ENCODE results near the gene TSBP1. TPM values are rescaled to one million over a fixed set of nuclear protein-coding genes. Genes with fewer than 3 reads are reported as not detected.

The TSBP1 gene
- total and polyA plus RNA-seq, 8 donors, result not detected

GRCh38 chr6:32244270-32244669 lies 127.4 kb downstream of the TSBP1 start:
- H3K9me3 ChIP-seq, result no peaks in the 10 kb centered on the region
- H3K27me3 ChIP-seq, result peaks cover 0 to 5% (median 4%) of the 10 kb centered on the region in 3 donors
- no peak overlapping the region for H3K4me3 ChIP-seq
- intact Hi-C loops (cut with DNase I; ENCODE audit: low total_unique reads), result loop anchor here (10.0 kb wide), 1 partner anchor 171 kb away; no protein-coding TSS in a partner anchor
- TF ChIP-seq POLR2A (IDR thresholded peaks at IDR 0.05) (no peak), POLR2AphosphoS5 (IDR thresholded peaks at IDR 0.05) (peak; percentile 27 to 56 (median 54))
- H3K36me3 ChIP-seq, result no peaks in the 10 kb centered on the region
- peak overlapping the region in 4 of 5 donors; percentile 55 to 68 (median 62) for H3K27ac ChIP-seq
- 73 to 80% (median 77%) methylated on average over 4 of the region's 4 CpGs for WGBS, 5 donors
- peak in 1 of 2 donors; percentile 18 for DNase-seq
- H3K4me1 ChIP-seq, result peaks cover 4 to 10% (median 9%) of the 10 kb centered on the region in 4 donors

Small RNAs within 50 kb of the gene (small RNA-seq; reads per million reads assigned to genes)
- 0 reads per million in 4 donors for gene RNU6-603P

Other genes with a start within 250 kb of the TSBP1 start
- 100 to 1,000 TPM in 2 of 5 donors, 10 to 100 TPM in 3; 22.8 to 718 (median 73.3) TPM for gene ATF6B, start 243.7 kb downstream of the TSBP1 start, total RNA-seq
- 10 to 100 TPM; 20.9 to 48.1 (median 24.4) TPM for gene ATF6B, start 243.7 kb downstream of the TSBP1 start, polyA plus RNA-seq
- 1 to 10 TPM in 2 of 5 donors, under 1 TPM in 1, not detected in 2; 0.45 to 3.3 (median 3.2) TPM for gene FKBPL, start 241.6 kb downstream of the TSBP1 start, total RNA-seq
- gene FKBPL, start 241.6 kb downstream of the TSBP1 start, polyA plus RNA-seq, result 1 to 10 TPM; 2.7 to 9.6 (median 8.5) TPM
- gene PRRT1, start 220.0 kb downstream of the TSBP1 start, total RNA-seq, result under 1 TPM in 3 of 5 donors, not detected in 2; 0.18 to 0.87 (median 0.87) TPM
- gene PRRT1, start 220.0 kb downstream of the TSBP1 start, polyA plus RNA-seq, result 1 to 10 TPM; 1.9 to 6.0 (median 3.4) TPM
- gene PPT2, start 217.8 kb downstream of the TSBP1 start, total RNA-seq, result 10 to 100 TPM in 4 of 5 donors, 1 to 10 TPM in 1; 5.8 to 73.0 (median 35.7) TPM
- gene PPT2, start 217.8 kb downstream of the TSBP1 start, polyA plus RNA-seq, result 10 to 100 TPM in 1 of 3 donors, 1 to 10 TPM in 2; 5.8 to 11.1 (median 7.9) TPM
- 100 to 1,000 TPM in 1 of 5 donors, 10 to 100 TPM in 2, 1 to 10 TPM in 1, under 1 TPM in 1; 0.87 to 224 (median 10.1) TPM for gene EGFL8, start 207.3 kb downstream of the TSBP1 start, total RNA-seq
- gene EGFL8, start 207.3 kb downstream of the TSBP1 start, polyA plus RNA-seq, result 10 to 100 TPM; 14.6 to 30.3 (median 16.6) TPM
- gene AGPAT1, start 195.8 kb downstream of the TSBP1 start, total RNA-seq, result 10 to 100 TPM in 4 of 5 donors, 1 to 10 TPM in 1; 7.3 to 52.6 (median 33.5) TPM
- gene AGPAT1, start 195.8 kb downstream of the TSBP1 start, polyA plus RNA-seq, result 10 to 100 TPM; 31.3 to 41.9 (median 36.2) TPM
- gene RNF5, start 193.5 kb downstream of the TSBP1 start, total RNA-seq, result 10 to 100 TPM; 22.6 to 71.4 (median 50.9) TPM
- gene RNF5, start 193.5 kb downstream of the TSBP1 start, polyA plus RNA-seq, result 100 to 1,000 TPM in 1 of 3 donors, 10 to 100 TPM in 2; 92.5 to 107 (median 93.2) TPM
- 10 to 100 TPM in 2 of 5 donors, 1 to 10 TPM in 2, under 1 TPM in 1; 0.87 to 35.6 (median 2.8) TPM for gene AGER, start 187.7 kb downstream of the TSBP1 start, total RNA-seq
- 10 to 100 TPM; 13.0 to 18.0 (median 16.9) TPM for gene AGER, start 187.7 kb downstream of the TSBP1 start, polyA plus RNA-seq
- 10 to 100 TPM; 23.5 to 50.3 (median 42.0) TPM for gene PBX2, start 181.7 kb downstream of the TSBP1 start, total RNA-seq
- gene PBX2, start 181.7 kb downstream of the TSBP1 start, polyA plus RNA-seq, result 10 to 100 TPM; 26.5 to 31.4 (median 28.0) TPM
- gene GPSM3, start 179.3 kb downstream of the TSBP1 start, total RNA-seq, result 10 to 100 TPM in 1 of 5 donors, 1 to 10 TPM in 1, not detected in 3; 3.1 to 41.0 TPM
- gene GPSM3, start 179.3 kb downstream of the TSBP1 start, polyA plus RNA-seq, result 10 to 100 TPM in 2 of 3 donors, 1 to 10 TPM in 1; 10.0 to 25.8 (median 23.9) TPM
- 10 to 100 TPM; 11.0 to 45.5 (median 14.3) TPM for gene NOTCH4, start 147.8 kb downstream of the TSBP1 start, total RNA-seq
- 10 to 100 TPM in 1 of 3 donors, 1 to 10 TPM in 2; 7.3 to 22.3 (median 8.4) TPM for gene NOTCH4, start 147.8 kb downstream of the TSBP1 start, polyA plus RNA-seq
- not detected for gene BTNL2, start 35.3 kb upstream of the TSBP1 start, total RNA-seq
- not detected for gene BTNL2, start 35.3 kb upstream of the TSBP1 start, polyA plus RNA-seq
- gene HLA-DRA, start 68.0 kb upstream of the TSBP1 start, total RNA-seq, result 100 to 1,000 TPM in 2 of 5 donors, 10 to 100 TPM in 3; 25.8 to 252 (median 84.6) TPM
- 100 to 1,000 TPM in 1 of 3 donors, 10 to 100 TPM in 2; 89.7 to 219 (median 95.8) TPM for gene HLA-DRA, start 68.0 kb upstream of the TSBP1 start, polyA plus RNA-seq
- 10 to 100 TPM in 2 of 5 donors, under 1 TPM in 1, not detected in 2; 0.43 to 39.1 (median 12.5) TPM for gene HLA-DRB5, start 158.4 kb upstream of the TSBP1 start, total RNA-seq
- gene HLA-DRB5, start 158.4 kb upstream of the TSBP1 start, polyA plus RNA-seq, result 1 to 10 TPM in 1 of 3 donors, under 1 TPM in 1, not detected in 1; 0.37 to 3.6 TPM
- gene HLA-DRB1, start 217.9 kb upstream of the TSBP1 start, total RNA-seq, result 10 to 100 TPM in 4 of 5 donors, 1 to 10 TPM in 1; 4.1 to 47.1 (median 25.3) TPM
- 100 to 1,000 TPM in 1 of 3 donors, 10 to 100 TPM in 2; 23.0 to 111 (median 23.1) TPM for gene HLA-DRB1, start 217.9 kb upstream of the TSBP1 start, polyA plus RNA-seq